HUDEP-2 (cell line): ENCODE measurements around the gene DACT3.
A peak's percentile ranks its signal among the peaks of the same experiment; 100 is the strongest.

Source experiments
- DNase-seq, 76 experiments: peaks; one replicate each; lab custom pipeline; 2025; ENCODE audit not compliant: unreplicated experiment in 76 of 76; lab: John Stamatoyannopoulos, UW

Gene DACT3, protein sequence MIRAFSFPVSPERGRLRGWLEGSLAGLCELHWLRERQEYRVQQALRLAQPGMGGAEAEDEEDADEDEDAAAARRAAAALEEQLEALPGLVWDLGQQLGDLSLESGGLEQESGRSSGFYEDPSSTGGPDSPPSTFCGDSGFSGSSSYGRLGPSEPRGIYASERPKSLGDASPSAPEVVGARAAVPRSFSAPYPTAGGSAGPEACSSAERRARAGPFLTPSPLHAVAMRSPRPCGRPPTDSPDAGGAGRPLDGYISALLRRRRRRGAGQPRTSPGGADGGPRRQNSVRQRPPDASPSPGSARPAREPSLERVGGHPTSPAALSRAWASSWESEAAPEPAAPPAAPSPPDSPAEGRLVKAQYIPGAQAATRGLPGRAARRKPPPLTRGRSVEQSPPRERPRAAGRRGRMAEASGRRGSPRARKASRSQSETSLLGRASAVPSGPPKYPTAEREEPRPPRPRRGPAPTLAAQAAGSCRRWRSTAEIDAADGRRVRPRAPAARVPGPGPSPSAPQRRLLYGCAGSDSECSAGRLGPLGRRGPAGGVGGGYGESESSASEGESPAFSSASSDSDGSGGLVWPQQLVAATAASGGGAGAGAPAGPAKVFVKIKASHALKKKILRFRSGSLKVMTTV

DNA sequence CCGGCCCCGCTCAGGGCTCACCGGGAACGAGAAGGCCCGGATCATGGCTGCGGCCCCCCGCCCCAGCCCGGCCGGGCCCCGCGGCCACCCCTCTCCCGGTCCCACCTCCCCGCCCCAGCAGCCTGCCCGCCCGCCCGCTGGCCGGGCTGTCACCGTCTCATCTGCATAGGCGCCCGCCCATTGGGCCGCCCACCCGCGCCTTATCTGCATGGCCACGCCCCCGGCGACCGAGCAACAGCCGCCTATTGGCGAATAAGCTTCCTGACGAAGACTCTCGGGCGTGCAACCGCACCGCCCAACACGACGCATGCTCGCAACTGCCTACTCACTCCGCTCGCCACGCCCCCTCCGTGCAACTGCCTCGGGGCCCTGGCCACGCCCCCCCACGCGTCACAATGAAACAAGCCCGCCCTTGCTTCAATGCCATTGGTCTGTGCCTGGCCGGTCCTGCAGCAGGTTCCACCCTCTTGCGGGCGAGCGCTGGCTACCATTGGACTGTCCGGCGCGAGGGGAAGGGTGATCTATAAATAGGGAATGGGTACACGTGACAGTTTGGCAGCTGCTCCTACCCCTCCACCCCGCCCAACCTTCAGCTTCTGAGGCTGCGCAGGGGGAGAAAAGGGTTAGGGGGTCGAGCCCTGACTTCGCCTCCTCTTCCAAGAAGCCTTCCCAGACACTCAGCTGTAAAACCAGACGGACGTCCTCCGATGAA, at the start of gene DACT3:
TSS of gene DACT3 (minus strand) at position 163 of the 712 bp plus-strand sequence. CDS start at position 45, 118 bp downstream.
- DNase-seq: peak; percentile 84 to 100 (median 100)

DNA sequence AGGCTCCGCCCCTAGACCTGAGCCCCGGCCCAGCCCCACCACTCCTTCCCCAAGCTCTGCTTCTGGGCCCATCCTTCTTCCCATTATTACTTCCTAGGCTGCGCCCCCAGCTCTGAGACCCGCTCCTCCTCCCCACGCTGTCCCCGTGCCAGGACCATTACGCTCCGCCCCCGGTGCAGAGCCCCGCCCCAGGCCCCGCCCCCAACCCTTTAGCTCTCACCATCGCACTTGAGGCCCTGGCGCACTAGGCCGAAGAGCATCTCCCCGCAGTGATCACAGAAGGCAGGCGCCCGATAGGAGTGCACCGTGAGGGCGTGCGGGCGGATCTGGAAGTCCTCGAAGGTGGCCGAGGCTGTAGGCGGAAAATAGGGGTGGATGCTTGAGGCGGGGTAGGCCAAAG, 49.7 kb upstream of the DACT3 start:
- DNase-seq: no peak

DNA sequence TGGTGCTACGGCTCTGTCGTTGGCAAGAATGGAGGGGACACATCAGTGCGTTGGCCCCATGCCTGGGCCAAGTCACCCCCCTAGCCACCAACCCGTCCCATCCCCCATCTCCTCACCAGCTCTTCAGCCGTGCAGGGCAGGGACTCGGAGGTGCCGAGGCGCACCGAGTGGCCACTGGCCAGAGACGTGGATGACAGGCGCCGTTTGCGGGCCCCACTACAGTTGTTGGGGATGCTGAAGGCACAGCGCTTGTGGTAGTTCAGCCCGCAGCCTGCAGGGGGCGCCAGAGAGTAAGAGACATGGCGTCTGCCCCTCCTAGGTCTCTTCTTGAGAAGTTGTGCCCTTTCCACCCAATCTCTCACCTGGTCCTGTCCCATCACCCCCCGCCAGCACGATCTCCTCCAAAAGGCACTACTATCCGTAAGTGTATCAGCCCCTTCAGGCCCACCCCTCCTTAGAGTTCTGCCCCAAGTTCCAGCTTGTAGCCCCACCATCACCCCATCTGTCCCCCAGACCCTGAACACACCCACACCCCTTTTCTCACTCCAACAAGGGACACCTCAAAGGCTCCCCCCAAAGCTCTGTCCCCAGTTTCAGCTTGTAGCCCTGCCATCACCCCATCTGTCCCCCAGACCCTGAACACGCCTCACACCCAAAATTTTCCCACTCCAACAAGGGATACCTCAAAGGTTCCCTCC, 43.5 kb upstream of the DACT3 start:
- peak in 70 of 76 experiments; percentile 18 to 98 (median 72) for DNase-seq

DNA sequence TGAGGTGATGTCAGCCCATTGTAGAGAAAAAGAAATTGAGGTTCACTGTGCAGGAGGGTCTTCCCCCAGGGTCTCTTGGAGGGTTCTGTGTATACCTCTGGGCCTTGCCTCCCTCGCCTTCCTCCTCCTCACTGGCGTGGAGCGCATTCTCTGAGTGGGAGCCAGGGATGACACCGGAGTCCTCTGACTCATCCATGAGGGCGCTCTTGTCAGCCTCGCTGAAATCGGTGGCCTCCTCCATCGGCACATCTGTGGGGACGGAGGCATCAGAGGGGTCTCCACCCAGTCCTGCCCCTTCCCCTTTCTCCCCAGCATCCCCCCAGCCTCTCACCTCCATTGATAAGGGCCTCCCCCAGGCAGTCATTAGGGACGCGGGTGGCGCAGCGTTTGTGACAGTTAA, 39.7 kb upstream of the DACT3 start:
- DNase-seq: no peak

DNA sequence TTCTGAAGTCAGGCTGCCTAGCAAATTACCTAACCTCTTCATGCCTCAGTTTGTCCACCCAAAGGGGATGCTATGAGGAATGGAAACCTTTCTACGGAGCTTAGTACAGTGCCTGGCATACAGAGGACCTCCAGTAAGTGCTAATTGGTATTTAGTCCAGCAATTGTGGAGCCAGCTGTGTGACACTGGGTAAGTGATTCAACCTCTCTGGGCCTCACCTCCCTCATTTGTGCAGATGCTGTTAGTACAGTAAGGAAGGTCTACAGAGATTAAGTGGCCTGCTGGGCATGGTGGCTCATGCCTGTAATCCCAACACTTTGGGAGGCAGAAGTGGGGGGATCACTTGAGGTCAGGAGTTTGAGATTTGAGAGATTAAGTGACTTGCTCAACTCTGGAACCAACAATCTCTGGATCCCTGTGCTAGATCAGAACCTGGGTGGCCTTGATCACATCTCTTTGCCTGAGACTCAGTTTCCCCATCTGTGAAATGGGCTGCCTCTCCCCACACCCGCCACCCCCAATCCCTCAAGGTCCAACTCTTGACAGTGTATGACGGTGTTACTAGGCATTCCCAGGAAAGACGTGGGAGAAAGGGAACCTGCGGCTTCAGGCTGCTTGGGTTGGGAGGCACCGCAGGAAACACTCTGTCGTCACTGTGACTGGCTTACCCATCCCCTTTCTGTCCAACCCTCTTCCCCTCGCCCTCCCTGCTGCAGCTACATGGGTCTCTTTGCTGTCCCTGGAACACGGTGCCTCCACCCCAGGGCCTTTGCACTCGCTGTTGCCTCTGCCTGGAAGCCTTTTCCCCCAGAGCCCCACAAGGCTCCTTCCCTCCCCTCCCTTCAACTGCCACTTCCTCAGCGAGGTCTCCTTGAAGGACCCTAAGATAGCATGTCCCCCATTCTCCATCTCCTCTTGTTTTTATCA, 37.7 kb upstream of the DACT3 start:
- no peak for DNase-seq

DNA sequence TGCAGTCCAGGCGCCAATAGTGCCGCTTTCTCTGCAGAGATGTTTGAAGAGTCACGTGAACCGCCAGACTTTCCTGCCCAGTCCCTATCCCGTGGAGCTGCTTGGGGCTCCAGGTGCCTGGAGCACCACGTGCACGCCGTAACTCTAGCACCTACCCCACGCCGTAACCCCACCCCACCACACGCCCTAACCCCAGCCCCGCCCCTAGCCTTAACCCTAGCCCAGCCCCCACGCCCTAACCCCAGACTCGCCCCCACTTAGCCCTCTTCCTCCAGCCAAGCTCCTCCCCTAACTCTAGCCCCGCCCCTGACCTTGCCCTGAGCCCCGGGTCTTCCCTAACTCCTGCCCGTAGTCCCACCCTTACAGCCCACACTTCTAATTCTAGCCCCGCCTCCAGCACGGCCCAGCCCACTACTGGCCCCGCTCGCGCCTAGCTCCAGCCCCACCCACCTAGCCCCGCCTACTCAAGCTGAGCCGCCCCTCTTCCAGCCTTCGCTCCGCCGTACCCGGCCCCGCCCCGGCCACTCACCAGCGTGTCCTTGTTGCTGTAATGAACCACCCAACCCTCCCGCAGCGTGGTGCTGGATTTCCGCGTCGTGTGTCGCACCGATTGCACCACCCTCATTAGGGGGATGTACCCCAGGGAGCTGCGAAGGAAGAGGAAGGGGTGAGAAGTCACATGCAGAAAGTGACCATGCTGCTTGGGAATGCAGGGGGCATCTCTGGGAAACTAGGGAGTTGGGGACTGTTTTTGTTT, 36.4 kb upstream of the DACT3 start:
- DNase-seq: peak in 75 of 76 experiments; percentile 32 to 100 (median 97)

DNA sequence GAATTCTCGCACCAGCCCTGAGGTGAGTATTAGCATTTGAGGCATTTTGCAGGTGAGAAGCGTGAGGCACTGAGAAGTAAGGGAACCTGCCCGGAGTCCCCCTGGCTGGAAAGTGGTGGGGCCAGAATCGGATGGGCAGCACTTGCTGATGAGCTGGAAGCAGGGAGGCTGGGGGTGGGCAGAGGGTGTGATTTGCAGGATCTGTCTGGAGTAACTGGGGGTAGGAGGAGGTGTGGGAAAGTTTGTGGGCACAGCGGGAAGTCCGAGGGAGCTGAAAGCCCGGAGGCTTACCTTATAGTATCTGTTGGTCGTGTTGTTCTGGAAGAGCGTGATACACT, 35.9 kb upstream of the DACT3 start:
- DNase-seq: no peak

DNA sequence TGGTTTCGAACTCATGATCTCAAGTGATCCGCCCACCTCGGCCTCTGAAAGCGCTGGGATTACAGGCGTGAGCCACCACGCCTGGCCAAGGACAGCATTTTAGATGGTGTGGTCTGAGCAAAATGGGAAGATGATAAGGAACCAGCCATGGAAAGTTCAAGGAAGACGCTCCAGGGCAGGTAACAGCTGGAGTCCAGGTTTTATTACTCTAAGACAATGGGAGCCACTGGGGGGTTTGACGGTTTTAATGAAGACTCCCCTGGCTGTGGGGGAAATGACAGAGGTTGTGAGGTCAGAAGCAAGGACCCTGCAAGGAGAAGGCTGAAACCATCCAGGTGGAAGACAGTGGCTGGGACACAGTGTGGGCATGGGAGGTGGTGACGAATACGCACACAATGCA, 35.1 kb upstream of the DACT3 start:
- no peak for DNase-seq

DNA sequence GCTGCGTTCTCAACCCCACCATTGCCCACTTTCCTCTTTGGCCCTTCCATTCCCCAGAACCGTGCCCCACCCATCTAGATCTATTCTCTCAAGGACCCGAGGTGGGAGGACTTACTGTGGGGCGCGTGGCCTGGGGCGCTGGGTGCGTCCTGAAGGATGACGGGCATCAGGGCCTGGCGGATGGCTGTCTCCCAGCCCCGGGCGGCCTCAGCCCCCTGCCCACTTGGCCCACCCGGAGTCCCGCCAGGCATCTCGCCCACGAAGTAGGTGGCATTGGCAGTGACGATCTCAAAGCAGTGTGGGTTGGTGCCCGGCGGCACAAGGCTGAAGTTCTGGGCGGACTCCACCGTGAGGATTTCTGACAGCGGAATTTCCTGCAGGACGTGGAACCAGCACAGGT, 32.8 kb upstream of the DACT3 start:
- DNase-seq: no peak

DNA sequence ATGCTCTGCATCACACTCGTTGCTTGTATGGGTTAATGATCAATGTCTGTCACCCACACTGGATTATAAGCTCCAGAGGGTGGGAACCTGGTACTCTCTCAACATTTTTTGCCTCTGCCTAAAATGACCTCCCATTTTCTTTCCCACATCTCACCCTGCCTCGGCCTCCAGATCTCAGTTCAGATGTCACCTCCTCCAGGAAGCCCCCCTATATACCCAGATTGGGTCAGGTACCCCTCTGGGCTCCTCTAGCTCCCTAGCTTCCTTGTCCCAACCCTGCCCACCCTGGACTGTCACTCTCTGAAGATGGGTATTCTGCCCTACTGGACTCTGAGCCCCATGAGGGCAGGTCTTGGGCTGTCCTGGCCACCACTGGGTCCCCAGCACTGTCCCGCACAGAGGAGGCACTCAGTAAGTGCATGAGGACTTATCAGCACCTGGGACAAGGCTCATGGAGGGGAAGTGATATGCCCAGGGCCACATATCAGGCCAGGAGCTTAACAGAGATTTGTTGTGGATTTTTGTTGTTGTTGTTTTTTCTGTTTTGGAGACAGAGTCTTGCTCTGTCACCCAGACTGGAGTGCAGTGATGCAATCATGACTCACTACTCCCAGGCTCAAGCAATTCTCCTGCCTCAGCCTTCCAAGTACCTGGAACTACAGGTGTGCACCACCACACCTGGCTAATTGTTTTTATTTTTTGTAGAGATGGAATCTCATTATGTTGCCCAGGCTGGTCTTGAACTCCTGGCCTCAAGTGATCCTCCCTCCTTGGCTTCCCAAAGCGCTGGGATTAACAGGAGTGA, 32.1 kb upstream of the DACT3 start:
- no peak for DNase-seq

DNA sequence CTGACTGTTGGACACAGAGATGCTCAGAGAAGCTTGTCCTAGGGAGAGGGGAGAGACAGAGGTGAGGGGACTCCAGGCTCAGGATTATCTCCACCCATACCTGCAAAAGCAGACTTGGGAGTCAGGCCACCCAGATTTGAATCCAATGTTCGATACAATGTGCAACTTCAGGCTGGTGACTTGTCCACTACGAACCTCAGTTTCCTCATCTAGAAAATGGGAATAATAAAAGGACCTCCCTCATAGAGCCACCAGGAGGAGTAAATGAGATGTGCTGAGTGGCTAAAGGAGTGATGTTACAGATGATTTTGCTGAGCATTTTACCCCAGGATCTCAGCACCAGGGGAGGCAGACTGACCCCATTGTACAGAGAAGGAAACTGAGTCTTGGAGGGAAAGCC, 31.0 kb upstream of the DACT3 start:
- DNase-seq: no peak

DNA sequence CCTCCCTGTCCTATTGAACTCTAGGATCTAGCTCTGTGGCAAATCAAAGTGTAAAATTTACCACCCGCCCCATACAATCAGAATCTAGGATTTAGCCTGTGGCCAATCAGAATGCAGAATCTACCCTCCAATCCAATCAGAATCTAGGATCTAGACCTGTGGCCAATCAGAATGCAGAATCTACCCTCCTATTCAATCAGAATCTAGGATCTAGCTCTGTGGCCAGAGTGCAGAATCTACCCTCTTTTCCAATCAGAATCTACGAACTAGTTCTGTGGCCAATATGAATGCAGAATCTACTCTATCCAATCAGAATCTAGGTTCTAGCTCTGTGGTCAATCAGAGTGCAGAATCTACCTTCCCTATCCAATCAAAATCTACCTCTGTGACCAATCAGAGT, 30.1 kb upstream of the DACT3 start:
- no peak for DNase-seq

DNA sequence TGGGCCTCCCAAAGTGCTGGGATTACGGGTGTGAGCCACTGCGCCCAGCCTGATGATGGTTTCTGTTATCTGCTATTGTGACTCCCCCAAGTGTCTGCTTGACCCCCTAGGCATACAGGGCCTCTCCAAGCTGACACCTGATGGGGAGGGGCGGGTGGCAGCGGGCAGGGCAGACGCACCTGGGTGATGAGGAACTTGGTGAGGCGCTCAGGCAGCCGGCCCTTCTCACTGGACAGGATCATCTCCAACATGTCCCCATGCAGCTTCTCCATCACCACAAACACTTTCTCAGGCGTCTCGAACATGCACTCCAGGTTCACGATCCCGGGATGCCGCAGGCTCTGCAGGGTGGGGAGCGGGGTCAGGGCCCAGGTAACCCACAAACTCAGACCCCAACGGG, 28.4 kb upstream of the DACT3 start:
- DNase-seq: no peak

DNA sequence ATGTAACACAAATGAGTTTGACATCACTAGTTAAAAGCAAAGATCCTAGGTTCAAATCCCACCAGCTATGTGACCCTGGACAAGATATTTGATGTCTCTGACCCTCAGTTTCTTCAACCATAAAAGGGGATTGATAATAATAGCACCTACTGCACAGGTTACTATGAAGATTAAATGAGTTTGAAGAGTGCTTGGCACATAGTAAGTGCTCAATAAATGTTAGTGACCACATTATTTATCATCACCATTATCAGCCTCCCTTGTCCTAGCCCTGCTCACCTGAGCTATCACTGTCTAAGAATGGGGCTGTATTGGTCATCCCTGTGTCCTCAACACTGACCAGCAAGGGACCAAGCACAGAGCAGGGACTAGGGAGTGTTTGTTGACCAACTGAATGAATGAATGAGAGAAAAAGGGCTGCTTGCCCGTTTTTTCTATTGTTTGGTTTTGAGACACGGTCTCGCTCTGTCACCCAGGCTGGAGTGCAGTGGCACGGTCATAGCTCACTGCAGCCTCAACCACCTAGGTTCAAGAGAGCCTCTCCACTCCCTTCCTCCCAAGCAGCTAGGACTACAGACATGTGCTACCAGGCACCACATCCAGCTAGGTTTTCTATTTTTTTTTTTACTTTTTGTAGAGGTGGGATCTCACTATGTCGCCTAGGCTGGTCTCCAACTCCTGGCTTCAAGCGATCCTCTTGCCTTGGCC, 26.6 kb upstream of the DACT3 start:
- DNase-seq: no peak

DNA sequence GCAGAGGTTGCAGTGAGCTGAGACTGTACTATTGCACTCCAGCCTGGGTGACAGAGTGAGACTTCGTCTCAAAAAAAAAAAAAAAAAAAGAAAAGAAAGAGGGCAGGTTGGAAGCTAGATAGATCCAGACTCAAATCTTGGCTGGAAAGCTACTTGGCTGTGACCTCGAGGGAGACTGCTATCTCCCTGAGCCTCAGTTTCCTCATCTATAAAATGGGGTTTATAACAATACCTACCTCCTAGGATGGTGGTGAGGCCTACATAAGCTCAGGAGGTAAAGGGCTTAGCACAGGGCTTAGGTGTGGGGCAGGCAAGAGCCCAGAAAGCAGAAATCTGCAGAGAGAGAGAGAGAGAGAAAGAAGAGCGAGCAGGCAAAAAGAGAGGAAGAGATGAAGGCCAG, 24.2 kb upstream of the DACT3 start:
- no peak for DNase-seq

DNA sequence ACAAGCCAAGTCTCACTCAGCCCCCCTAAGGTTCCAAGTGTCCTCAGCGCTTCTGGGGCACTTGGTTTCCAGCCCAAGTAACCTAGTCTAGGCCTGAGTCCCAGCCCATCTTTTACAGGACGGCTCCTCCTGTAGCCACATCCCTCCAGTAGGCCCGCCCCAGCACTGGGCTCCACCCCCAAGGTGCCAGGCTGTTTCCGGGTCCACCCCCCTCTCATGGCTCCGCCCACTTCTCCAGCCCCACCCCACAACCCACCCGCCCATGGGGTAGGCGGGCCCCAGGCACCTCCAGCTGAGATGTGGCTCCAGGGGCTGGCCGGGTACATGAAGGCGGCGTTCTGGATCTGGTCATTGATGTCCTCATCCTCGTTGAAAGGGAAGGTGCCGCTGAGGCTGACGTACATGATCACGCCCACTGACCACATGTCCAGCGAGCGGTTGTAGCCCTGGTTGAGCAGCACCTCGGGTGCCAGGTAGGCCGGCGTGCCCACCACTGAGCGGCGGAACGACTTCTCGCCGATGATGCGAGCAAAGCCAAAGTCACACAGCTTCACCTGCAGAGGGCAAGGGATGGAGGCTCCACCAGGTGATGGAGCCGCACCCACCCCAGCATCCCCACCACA, 17.2 kb upstream of the DACT3 start:
- peak in 64 of 76 experiments; percentile 5 to 76 (median 52) for DNase-seq

DNA sequence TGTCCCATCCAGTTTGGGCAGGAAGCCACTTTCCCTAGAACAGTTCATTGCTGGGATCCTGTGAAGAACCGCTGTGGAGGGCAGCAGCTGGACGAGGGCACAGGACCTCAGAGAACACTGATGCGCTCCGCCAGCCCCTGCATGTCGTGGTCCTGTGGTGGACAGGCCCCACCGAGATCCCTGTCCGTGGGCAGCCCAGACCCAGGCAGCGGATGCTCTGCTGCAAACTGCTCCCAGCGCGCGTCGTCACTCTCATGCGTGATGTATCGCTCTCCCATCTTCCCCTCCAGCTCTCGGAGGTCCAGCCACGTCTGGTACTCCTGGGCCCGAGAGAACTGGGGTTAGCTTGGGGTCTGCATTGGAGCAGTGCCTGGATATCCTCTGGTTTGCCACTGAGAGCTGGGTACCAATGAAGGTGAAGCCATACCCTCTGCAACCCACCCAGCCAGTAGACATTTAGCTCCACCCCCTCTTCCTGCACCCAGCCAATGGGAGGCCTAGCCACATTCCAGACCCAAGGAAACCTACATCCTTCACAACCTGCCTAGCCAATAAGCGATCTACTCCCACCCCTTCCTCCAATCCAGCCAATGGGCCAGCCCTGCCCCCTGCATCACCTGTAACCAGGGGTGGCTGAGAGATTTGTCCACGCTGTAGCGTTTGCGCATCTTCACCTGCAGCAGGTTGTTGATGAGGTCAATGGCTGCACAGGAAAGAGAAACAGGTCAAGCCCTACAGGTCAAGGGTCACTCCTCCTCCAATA, 13.6 kb upstream of the DACT3 start:
- DNase-seq: no peak
